ENCODE results near the gene MAGOHB. TPM values are rescaled to one million over a fixed set of nuclear protein-coding genes. Genes with fewer than 3 reads are reported as not detected.
"Not testable (repeated sequence)": the region's sequence is repeated elsewhere in the genome, so short reads cannot be mapped to it uniquely, and the experiment has no call there.

MAGOHB gene
- total RNA-seq, 1 donor from 2014 or later = 88.6 TPM

- H3K27me3 Mint-ChIP-seq = peaks cover 40% of the 10 kb centered on the region
- H3K27ac Mint-ChIP-seq = no peak overlapping the region
Observed at GRCh38 chr12:10624605-10625004, 11.2 kb upstream of the MAGOHB start.

DNA sequence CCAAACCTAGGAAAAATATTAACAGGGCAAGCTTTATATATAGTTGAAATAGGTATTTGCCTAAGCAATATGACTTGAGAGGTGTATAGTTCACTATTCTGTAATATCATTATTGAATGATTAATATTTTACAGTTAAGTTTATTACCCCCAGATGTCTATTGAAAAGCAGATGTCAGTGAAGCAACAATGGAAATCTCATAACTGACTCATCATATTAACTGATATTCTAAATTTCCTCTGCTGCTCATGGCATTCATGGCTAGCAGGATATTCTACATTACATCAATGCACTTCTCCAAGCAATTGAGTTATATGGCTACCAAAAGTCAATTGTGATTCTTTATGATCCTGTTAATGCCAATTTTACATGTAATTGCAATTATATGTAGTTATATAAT is 9.7 kb upstream of the MAGOHB start:
- no peak overlapping the region for H3K27ac Mint-ChIP-seq
- no peaks in the 10 kb centered on the region for H3K36me3 Mint-ChIP-seq (ENCODE audit: low read depth)
- peaks cover 48% of the 10 kb centered on the region for H3K27me3 Mint-ChIP-seq

More at GRCh38 chr12:10624605-10625004, 11.2 kb upstream of the MAGOHB start:
- H3K4me3 Mint-ChIP-seq = no peak overlapping the region
- intact Hi-C loops (cut with micrococcal nuclease) = no loop called here
- H3K4me1 Mint-ChIP-seq = no peaks in the 10 kb centered on the region
- no peaks in the 10 kb centered on the region for H3K36me3 Mint-ChIP-seq (ENCODE audit: low read depth)
- H3K9me3 Mint-ChIP-seq = no peaks in the 10 kb centered on the region
- no peak for DNase-seq

DNA sequence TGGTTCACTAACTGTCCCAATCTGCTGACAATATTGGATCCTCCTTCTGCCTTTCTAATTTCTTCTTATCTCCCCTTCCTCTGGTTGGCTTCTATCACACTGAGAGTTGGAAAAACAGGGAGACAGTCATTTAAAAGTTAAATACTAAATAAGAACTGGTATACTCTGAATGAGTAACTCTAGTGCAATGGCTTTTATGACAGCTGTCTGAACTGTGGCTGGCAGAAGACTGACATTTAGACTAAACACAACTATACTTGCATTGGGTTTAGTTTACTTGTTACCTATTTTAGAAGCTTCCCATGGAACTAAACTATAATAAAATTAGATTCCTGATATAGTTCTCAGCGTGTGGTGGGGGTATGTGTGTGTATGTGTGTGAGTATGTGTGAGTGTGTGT is 7.9 kb upstream of the MAGOHB start:
- no peak for DNase-seq
- intact Hi-C loops (cut with micrococcal nuclease) = no loop called here
- H3K4me3 Mint-ChIP-seq = no peak overlapping the region
- no peaks in the 10 kb centered on the region for H3K36me3 Mint-ChIP-seq (ENCODE audit: low read depth)
- no peaks in the 10 kb centered on the region for H3K4me1 Mint-ChIP-seq
- H3K9me3 Mint-ChIP-seq = no peaks in the 10 kb centered on the region
- peaks cover 45% of the 10 kb centered on the region for H3K27me3 Mint-ChIP-seq
- H3K27ac Mint-ChIP-seq = no peak overlapping the region

More for the DNA sequence above, 9.7 kb upstream of the MAGOHB start:
- intact Hi-C loops (cut with micrococcal nuclease) = no loop called here
- Mint-ChIP-seq H3K4me1 (no peaks in the 10 kb centered on the region), H3K4me3 (no peak overlapping the region), H3K9me3 (no peaks in the 10 kb centered on the region)
- no peak for DNase-seq

- Mint-ChIP-seq H3K27ac (no peak overlapping the region), H3K4me1 (peaks cover under 1% of the 10 kb centered on the region), H3K4me3 (no peak overlapping the region), H3K9me3 (no peaks in the 10 kb centered on the region), H3K27me3 (peaks cover 46% of the 10 kb centered on the region), H3K36me3 (ENCODE audit: low read depth) (no peaks in the 10 kb centered on the region)
- intact Hi-C loops (cut with micrococcal nuclease) = no loop called here
- DNase-seq = no peak
Observed at GRCh38 chr12:10620078-10620779, 6.8 kb upstream of the MAGOHB start.

GRCh38 chr12:10618338-10618987 is 5.1 kb upstream of the MAGOHB start:
- peaks cover 1% of the 10 kb centered on the region for H3K36me3 Mint-ChIP-seq (ENCODE audit: low read depth)
- H3K4me3 Mint-ChIP-seq = no peak overlapping the region
- peaks cover 46% of the 10 kb centered on the region for H3K27me3 Mint-ChIP-seq
- H3K27ac Mint-ChIP-seq = no peak overlapping the region
- no peak for DNase-seq
- peaks cover 7% of the 10 kb centered on the region for H3K4me1 Mint-ChIP-seq
- intact Hi-C loops (cut with micrococcal nuclease) = no loop called here
- no peaks in the 10 kb centered on the region for H3K9me3 Mint-ChIP-seq

GRCh38 chr12:10617863-10618262 is 4.5 kb upstream of the MAGOHB start:
- no peaks in the 10 kb centered on the region for H3K9me3 Mint-ChIP-seq
- H3K4me3 Mint-ChIP-seq = no peak overlapping the region
- intact Hi-C loops (cut with micrococcal nuclease) = no loop called here

DNA sequence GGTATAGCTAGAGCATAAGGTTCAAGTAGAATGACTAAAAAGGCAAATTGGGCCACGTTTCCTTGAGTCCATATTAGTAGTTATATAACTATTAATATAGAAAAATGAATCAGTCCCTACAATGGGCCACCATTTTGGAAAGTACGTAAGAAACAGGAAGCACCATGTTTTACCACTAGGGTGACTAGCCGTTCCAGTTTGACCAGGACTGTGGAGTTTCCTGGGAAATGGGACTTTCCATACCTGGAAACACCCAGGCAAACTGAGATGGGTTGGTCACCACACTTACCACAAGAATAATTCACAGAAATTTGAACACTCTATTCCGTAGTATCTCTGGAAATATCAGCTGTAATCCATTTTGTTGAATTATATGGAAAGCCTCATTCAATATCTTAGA is 2.1 kb upstream of the MAGOHB start:
- Mint-ChIP-seq H3K27ac (no peak overlapping the region), H3K27me3 (peaks cover 35% of the 10 kb centered on the region), H3K4me3 (no peak overlapping the region), H3K4me1 (peaks cover 24% of the 10 kb centered on the region), H3K36me3 (ENCODE audit: low read depth) (peaks cover 16% of the 10 kb centered on the region), H3K9me3 (no peaks in the 10 kb centered on the region)
- intact Hi-C loops (cut with micrococcal nuclease) = no loop called here
- DNase-seq = no peak

More at GRCh38 chr12:10617863-10618262, 4.5 kb upstream of the MAGOHB start:
- DNase-seq = no peak
- no peak overlapping the region for H3K27ac Mint-ChIP-seq
- peaks cover 5% of the 10 kb centered on the region for H3K36me3 Mint-ChIP-seq (ENCODE audit: low read depth)
- peaks cover 47% of the 10 kb centered on the region for H3K27me3 Mint-ChIP-seq
- H3K4me1 Mint-ChIP-seq = peaks cover 11% of the 10 kb centered on the region

GRCh38 chr12:10614056-10614370 is 604 bp upstream of the MAGOHB start:
- Mint-ChIP-seq H3K4me1 (peaks cover 27% of the 10 kb centered on the region), H3K4me3 (peak overlapping the region; percentile 100), H3K9me3 (no peaks in the 10 kb centered on the region), H3K36me3 (ENCODE audit: low read depth) (peaks cover 21% of the 10 kb centered on the region), H3K27me3 (peaks cover 21% of the 10 kb centered on the region), H3K27ac (peak overlapping the region; percentile 100)
- DNase-seq = no peak
- intact Hi-C loops (cut with micrococcal nuclease) = loop anchor here (5.0 kb wide), 1 partner anchor 747 kb away; the partner anchor contains the start of gene CLEC2B

DNA sequence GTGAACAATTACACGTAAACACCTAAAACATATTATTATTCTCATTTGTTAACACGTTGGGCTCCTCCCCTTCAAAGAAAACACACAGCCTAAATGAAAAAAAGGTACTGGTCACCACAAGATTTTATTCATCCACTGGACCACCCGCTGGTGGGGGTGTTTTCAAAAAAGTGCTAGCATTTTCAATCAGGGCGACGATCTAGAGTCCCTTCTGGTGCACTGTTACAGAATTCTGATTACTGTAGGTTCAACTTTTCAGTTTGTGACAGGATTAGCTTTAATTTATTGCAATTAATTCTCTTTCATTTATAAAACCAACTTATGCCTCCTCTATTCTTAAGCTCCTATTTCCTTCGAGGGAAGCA is 443 bp downstream of the MAGOHB start:
- intact Hi-C loops (cut with micrococcal nuclease) = loop anchor here (1.0 to 5.0 kb wide), 5 partner anchors 62 to 746 kb away; partner anchors contain the start of genes CLEC2B, GABARAPL1, SMIM10L1 and STYK1
- peaks cover 26% of the 10 kb centered on the region for H3K36me3 Mint-ChIP-seq (ENCODE audit: low read depth)
- peak overlapping the region; percentile 100 for H3K27ac Mint-ChIP-seq
- no peak for DNase-seq
- H3K27me3 Mint-ChIP-seq = peaks cover 14% of the 10 kb centered on the region
- no peaks in the 10 kb centered on the region for H3K9me3 Mint-ChIP-seq
- H3K4me3 Mint-ChIP-seq = peak overlapping the region; percentile 100
- H3K4me1 Mint-ChIP-seq = peaks cover 27% of the 10 kb centered on the region

GRCh38 chr12:10612110-10612509 is 1.3 kb downstream of the MAGOHB start:
- H3K4me3 Mint-ChIP-seq = peak overlapping the region; percentile 100
- no peaks in the 10 kb centered on the region for H3K9me3 Mint-ChIP-seq
- no peak for DNase-seq
- peaks cover 27% of the 10 kb centered on the region for H3K4me1 Mint-ChIP-seq
- intact Hi-C loops (cut with micrococcal nuclease) = loop anchor here (2.0 to 5.0 kb wide), 4 partner anchors 63 to 745 kb away; partner anchors contain the start of genes CLEC2B, GABARAPL1, SMIM10L1 and STYK1
- peak overlapping the region; percentile 100 for H3K27ac Mint-ChIP-seq
- H3K27me3 Mint-ChIP-seq = peaks cover 9% of the 10 kb centered on the region
- peaks cover 31% of the 10 kb centered on the region for H3K36me3 Mint-ChIP-seq (ENCODE audit: low read depth)

DNA sequence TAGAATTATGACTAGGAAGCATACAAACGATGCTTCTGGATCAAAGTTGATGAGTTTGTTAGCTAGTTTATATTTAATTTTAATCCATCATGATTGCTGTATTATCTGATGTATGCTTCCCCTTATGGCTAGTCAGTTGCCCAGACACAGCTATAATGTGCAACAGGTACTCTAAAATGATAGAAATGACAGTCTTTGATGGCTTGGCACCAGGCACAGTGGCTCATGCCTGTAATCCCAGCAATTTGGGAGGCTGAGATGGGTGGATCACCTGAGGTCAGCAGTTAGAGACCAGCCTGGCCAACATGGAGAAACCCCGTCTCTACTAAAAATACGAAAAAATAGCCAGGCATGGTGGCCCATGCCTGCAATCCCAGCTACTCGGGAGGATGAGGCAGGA is 2.2 kb downstream of the MAGOHB start:
- Mint-ChIP-seq H3K36me3 (ENCODE audit: low read depth) (peaks cover 34% of the 10 kb centered on the region), H3K4me1 (peaks cover 27% of the 10 kb centered on the region)
- not testable (repeated sequence) for H3K27ac Mint-ChIP-seq, H3K9me3 Mint-ChIP-seq, DNase-seq, H3K4me3 Mint-ChIP-seq, H3K27me3 Mint-ChIP-seq
- intact Hi-C loops (cut with micrococcal nuclease) = loop anchor here (5.0 kb wide), 1 partner anchor 744 kb away; the partner anchor contains the start of gene CLEC2B

GRCh38 chr12:10610188-10610587 is 3.2 kb downstream of the MAGOHB start:
- Mint-ChIP-seq H3K4me3 (no peak overlapping the region), H3K27ac (no peak overlapping the region), H3K9me3 (no peaks in the 10 kb centered on the region), H3K4me1 (peaks cover 26% of the 10 kb centered on the region), H3K27me3 (peaks cover 5% of the 10 kb centered on the region), H3K36me3 (ENCODE audit: low read depth) (peaks cover 41% of the 10 kb centered on the region)
- DNase-seq = no peak
- intact Hi-C loops (cut with micrococcal nuclease) = loop anchor here (5.0 kb wide), 1 partner anchor 743 kb away; the partner anchor contains the start of gene CLEC2B

GRCh38 chr12:10607885-10608458 is 5.4 kb downstream of the MAGOHB start:
- H3K9me3 Mint-ChIP-seq = no peaks in the 10 kb centered on the region
- H3K4me1 Mint-ChIP-seq = peaks cover 22% of the 10 kb centered on the region
- H3K36me3 Mint-ChIP-seq (ENCODE audit: low read depth) = peaks cover 51% of the 10 kb centered on the region
- intact Hi-C loops (cut with micrococcal nuclease) = no loop called here
- H3K27ac Mint-ChIP-seq = no peak overlapping the region
- H3K27me3 Mint-ChIP-seq = no peaks in the 10 kb centered on the region
- no peak for DNase-seq
- no peak overlapping the region for H3K4me3 Mint-ChIP-seq

DNA sequence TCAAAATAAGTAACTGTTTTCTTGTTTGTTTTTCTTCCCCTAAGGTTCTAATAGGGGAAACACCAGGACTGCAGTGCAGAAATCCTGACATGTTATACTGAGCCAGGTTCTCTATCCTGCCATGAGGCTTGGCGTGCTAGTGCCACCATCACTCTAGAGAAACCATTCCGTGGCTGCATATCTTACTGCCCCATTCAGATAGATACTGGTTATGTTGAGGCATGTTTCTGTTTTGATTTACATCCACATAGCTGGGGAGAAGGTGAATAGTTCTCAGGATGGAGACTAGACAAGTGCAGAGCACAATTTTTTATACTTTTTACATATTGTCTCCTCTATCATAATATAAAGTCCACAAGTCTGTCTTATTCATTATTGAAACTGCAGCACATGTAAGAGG is 11.5 kb downstream of the MAGOHB start:
- intact Hi-C loops (cut with micrococcal nuclease) = no loop called here
- H3K4me3 Mint-ChIP-seq = no peak overlapping the region
- H3K4me1 Mint-ChIP-seq = peaks cover 6% of the 10 kb centered on the region
- no peak overlapping the region for H3K27ac Mint-ChIP-seq
- DNase-seq = no peak
- no peaks in the 10 kb centered on the region for H3K27me3 Mint-ChIP-seq
- H3K9me3 Mint-ChIP-seq = no peaks in the 10 kb centered on the region
- H3K36me3 Mint-ChIP-seq (ENCODE audit: low read depth) = peaks cover 32% of the 10 kb centered on the region

All from activated CD4-positive, alpha-beta T cell treated with anti-CD3 and anti-CD28 coated beads, Interleukin-2, amount 10 ng/mL, durations not matched to agents 24 days and 14 days (primary cell).